Endothelial cell (in vitro differentiated cells): ENCODE measurements around the gene HAUS5. TPM values are rescaled to one million over a fixed set of nuclear protein-coding genes. Genes with fewer than 3 reads are reported as not detected.
A peak's percentile ranks its signal among the peaks of the same experiment; 100 is the strongest.

Experiments used
- DNase-seq: peaks from one replicate; pipeline ENCODE4 v3.0.0; 2021; ENCODE audit warnings: low spot score
- H3K27ac Mint-ChIP-seq: one replicate; pipeline ENCODE4 v1.8.0; 2021; ENCODE audit warnings: mixed read lengths, inconsistent platforms; ENCODE audit not compliant: unreplicated experiment
- H3K27me3 Mint-ChIP-seq: one replicate; pipeline ENCODE4 v1.8.0; 2021; ENCODE audit warnings: mild to moderate bottlenecking, moderate library complexity, mixed read lengths, inconsistent platforms; ENCODE audit not compliant: unreplicated experiment
- H3K36me3 Mint-ChIP-seq: one replicate; pipeline ENCODE4 v1.8.0; 2021; ENCODE audit warnings: mild to moderate bottlenecking, low read depth, mixed read lengths, inconsistent platforms; ENCODE audit not compliant: unreplicated experiment
- H3K4me1 Mint-ChIP-seq: one replicate; pipeline ENCODE4 v1.8.0; 2021; ENCODE audit warnings: mild to moderate bottlenecking, mixed read lengths, inconsistent platforms; ENCODE audit not compliant: unreplicated experiment
- H3K4me3 Mint-ChIP-seq: one replicate; pipeline ENCODE4 v1.8.0; 2021; ENCODE audit warnings: mild to moderate bottlenecking, mixed read lengths, inconsistent platforms; ENCODE audit not compliant: unreplicated experiment
- H3K9me3 Mint-ChIP-seq: one replicate; pipeline ENCODE4 v1.8.0; 2021; ENCODE audit warnings: mixed read lengths, inconsistent platforms; ENCODE audit not compliant: unreplicated experiment
- total RNA-seq: library from RNA; stranded (reverse); fragmentation: NEBNext Ultra II Directional; extraction: Animal tissue kit (Norgen Biotek cat#: 25700); gene quantifications from one replicate; pipeline ENCODE4 v1.2.1, GENCODE V29; 2021; ENCODE audit not compliant: unreplicated experiment
- TF ChIP-seq, protein P1 (sequence below): fragments of 200-600 bp; sonication (generic); IDR thresholded peaks from one replicate; pipeline ENCODE4 v1.5.0; 2021; ENCODE audit warnings: antibody characterized with exemption; ENCODE audit not compliant: unreplicated experiment

Gene HAUS5
- total RNA-seq, 1 donor from 2014 or later, result 30.2 TPM

DNA sequence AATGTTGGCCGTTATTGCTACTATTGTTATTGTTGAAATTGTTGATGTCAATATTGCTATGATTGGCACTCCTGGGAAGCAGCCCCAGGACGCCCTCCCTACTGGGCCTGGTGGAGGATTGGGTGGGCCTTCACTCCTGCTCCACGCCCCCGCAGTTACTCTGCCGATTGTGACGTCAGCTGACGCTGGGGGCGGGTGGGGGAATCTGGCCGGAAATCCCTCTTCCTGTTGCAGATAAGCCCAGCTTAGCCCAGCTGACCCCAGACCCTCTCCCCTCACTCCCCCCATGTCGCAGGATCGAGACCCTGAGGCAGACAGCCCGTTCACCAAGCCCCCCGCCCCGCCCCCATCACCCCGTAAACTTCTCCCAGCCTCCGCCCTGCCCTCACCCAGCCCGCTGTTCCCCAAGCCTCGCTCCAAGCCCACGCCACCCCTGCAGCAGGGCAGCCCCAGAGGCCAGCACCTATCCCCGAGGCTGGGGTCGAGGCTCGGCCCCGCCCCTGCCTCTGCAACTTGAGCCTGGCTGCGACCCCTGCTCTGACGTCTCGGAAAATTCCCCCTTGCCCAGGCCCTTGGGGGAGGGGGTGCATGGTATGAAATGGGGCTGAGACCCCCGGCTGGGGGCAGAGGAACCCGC is 29.1 kb downstream of the HAUS5 start, which contains the start of gene ETV2:
ETV2 (plus strand) TSS at position 231 of the 637 bp plus-strand sequence. CDS start 716 bp downstream, outside the sequence.
- H3K27me3 Mint-ChIP-seq, result peaks cover 26% of the 10 kb centered on the region
- H3K9me3 Mint-ChIP-seq, result no peaks in the 10 kb centered on the region
- H3K4me3 Mint-ChIP-seq, result peak within 1 kb of the TSS; percentile 89
- peaks cover 7% of the 10 kb centered on the region for H3K36me3 Mint-ChIP-seq
- TF ChIP-seq, protein P1, sequence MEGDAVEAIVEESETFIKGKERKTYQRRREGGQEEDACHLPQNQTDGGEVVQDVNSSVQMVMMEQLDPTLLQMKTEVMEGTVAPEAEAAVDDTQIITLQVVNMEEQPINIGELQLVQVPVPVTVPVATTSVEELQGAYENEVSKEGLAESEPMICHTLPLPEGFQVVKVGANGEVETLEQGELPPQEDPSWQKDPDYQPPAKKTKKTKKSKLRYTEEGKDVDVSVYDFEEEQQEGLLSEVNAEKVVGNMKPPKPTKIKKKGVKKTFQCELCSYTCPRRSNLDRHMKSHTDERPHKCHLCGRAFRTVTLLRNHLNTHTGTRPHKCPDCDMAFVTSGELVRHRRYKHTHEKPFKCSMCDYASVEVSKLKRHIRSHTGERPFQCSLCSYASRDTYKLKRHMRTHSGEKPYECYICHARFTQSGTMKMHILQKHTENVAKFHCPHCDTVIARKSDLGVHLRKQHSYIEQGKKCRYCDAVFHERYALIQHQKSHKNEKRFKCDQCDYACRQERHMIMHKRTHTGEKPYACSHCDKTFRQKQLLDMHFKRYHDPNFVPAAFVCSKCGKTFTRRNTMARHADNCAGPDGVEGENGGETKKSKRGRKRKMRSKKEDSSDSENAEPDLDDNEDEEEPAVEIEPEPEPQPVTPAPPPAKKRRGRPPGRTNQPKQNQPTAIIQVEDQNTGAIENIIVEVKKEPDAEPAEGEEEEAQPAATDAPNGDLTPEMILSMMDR, result no peak
- peak; percentile 68 for DNase-seq
- H3K27ac Mint-ChIP-seq, result peak within 1 kb of the TSS; percentile 52
- H3K4me1 Mint-ChIP-seq, result peaks cover 17% of the 10 kb centered on the region

DNA sequence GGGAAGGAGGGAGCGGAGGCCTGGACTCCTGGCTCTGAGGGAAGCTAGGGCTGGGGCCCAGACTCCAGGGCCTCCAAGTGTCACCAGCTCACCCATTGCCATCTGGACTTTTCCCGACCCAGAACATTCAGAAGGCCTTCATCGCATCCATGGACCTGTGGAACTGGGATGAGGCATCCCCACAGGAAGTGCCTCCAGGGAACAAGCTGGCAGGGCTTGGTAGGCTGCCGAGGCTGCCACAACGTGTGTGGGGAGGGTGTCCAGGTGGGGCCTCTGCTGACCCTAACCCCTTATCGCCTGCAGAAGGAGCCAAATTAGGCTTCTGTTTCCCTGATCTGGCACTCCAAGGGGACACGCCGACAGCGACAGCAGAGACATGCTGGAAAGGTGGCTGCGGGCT is 29.8 kb downstream of the HAUS5 start:
- H3K27ac Mint-ChIP-seq, result peak overlapping the region; percentile 52
- H3K9me3 Mint-ChIP-seq, result no peaks in the 10 kb centered on the region
- H3K27me3 Mint-ChIP-seq, result peaks cover 26% of the 10 kb centered on the region
- H3K4me3 Mint-ChIP-seq, result peak overlapping the region; percentile 89
- TF ChIP-seq, protein P1, result no peak
- H3K36me3 Mint-ChIP-seq, result peaks cover 7% of the 10 kb centered on the region
- DNase-seq, result peak; percentile 48
- peaks cover 17% of the 10 kb centered on the region for H3K4me1 Mint-ChIP-seq

DNA sequence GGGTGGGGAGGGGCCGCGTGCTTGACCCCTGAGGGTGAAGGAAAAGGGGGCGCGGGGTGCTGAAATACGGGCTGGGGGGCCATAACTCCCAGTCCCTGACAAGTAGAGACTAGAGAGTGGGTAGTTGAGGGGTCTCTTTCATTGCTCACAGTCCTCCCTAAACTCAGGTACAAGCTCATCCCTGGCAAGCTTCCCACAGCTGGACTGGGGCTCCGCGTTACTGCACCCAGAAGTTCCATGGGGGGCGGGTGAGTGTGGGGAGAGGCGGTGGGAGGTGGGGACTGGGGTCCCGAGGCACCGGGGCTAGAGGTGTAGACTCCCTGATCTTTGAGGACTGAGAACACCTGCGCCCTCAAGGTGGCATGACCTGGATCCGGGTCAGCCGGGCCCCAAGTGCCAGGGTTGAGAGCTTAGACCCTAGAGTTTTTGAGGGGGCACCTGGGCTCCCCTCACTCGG is 30.3 kb downstream of the HAUS5 start:
- peaks cover 17% of the 10 kb centered on the region for H3K4me1 Mint-ChIP-seq
- peaks cover 7% of the 10 kb centered on the region for H3K36me3 Mint-ChIP-seq
- H3K9me3 Mint-ChIP-seq, result no peaks in the 10 kb centered on the region
- H3K27me3 Mint-ChIP-seq, result peaks cover 26% of the 10 kb centered on the region
- TF ChIP-seq, protein P1, result no peak
- peak overlapping the region; percentile 91 for H3K4me3 Mint-ChIP-seq
- peak; percentile 55 for DNase-seq
- H3K27ac Mint-ChIP-seq, result peak overlapping the region; percentile 72

DNA sequence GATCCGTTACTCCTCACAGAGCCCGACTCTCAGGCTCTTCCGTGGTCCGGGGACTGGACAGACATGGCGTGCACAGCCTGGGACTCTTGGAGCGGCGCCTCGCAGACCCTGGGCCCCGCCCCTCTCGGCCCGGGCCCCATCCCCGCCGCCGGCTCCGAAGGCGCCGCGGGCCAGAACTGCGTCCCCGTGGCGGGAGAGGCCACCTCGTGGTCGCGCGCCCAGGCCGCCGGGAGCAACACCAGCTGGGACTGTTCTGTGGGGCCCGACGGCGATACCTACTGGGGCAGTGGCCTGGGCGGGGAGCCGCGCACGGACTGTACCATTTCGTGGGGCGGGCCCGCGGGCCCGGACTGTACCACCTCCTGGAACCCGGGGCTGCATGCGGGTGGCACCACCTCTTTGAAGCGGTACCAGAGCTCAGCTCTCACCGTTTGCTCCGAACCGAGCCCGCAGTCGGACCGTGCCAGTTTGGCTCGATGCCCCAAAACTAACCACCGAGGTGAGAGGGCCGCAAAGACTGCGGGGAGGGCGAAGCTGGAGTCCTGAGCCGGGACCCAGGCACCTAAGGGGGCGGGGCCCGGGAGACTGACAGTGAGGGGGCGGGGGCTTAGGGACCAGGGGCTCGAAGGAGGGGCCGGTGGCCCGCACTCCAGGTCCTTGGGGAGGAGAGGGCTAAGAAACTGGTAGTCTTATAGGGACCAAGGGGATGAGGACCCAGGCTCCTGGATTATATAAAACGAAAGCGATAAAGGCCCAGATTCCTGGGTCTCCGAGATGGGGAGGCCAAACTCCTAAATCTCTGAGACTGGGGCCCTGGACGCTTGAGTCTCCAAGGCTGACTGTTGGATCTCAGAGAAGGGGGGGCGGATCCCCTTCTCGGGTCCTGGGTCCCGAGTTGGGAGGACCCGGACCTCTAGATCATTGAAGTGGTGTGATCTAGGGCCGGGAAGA is 31.0 kb downstream of the HAUS5 start:
- peaks cover 26% of the 10 kb centered on the region for H3K27me3 Mint-ChIP-seq

More for the DNA sequence above, 31.0 kb downstream of the HAUS5 start:
- Mint-ChIP-seq H3K9me3 (no peaks in the 10 kb centered on the region), H3K4me1 (peaks cover 18% of the 10 kb centered on the region), H3K4me3 (peak overlapping the region; percentile 91), H3K36me3 (peaks cover 7% of the 10 kb centered on the region), H3K27ac (peak overlapping the region; percentile 72)
- TF ChIP-seq, protein P1, result peak; percentile 53
- peak; percentile 98 for DNase-seq
